Hepatocyte (in vitro differentiated cells): ENCODE results near the gene TECPR1. TPM values are rescaled to one million over a fixed set of nuclear protein-coding genes. Genes with fewer than 3 reads are reported as not detected.

ENCODE experiments used
- DNase-seq: peaks from one replicate; pipeline ENCODE4 v3.0.0-alpha.2; 2016; ENCODE audit warnings: low spot score
- H2AFZ ChIP-seq: fragments of 200-600 bp; sonication (generic); 2 replicates; pipeline ENCODE4 v1.6.0; 2016; ENCODE audit warnings: antibody characterized with exemption, mild to moderate bottlenecking
- H3K27ac ChIP-seq: fragments of 200-600 bp; sonication (generic); 2 replicates; pipeline ENCODE4 v1.5.1; 2016; ENCODE audit warnings: mild to moderate bottlenecking
- H3K27me3 ChIP-seq: fragments of 200-600 bp; sonication (generic); 2 replicates; pipeline ENCODE4 v1.6.1; 2016
- H3K36me3 ChIP-seq: fragments of 200-600 bp; sonication (generic); replicated peaks from 2 replicates; pipeline ENCODE4 v1.5.1; 2016; ENCODE audit warnings: low read depth; ENCODE audit not compliant: insufficient read depth
- H3K4me1 ChIP-seq: fragments of 200-600 bp; sonication (generic); 2 replicates; pipeline ENCODE4 v1.5.1; 2016; ENCODE audit warnings: mild to moderate bottlenecking, moderate library complexity; ENCODE audit not compliant: insufficient read depth
- H3K4me2 ChIP-seq: fragments of 200-600 bp; sonication (generic); 2 replicates; pipeline ENCODE4 v1.6.0; 2016
- H3K4me3 ChIP-seq: fragments of 200-600 bp; sonication (generic); 2 replicates; pipeline ENCODE4 v1.5.1; 2016; ENCODE audit warnings: mild to moderate bottlenecking
- H3K79me2 ChIP-seq: fragments of 200-600 bp; sonication (generic); 2 replicates; pipeline ENCODE4 v1.6.0; 2017; ENCODE audit warnings: mild to moderate bottlenecking
- H3K9me2 ChIP-seq: fragments of 200-600 bp; sonication (generic); replicated peaks from 2 replicates; pipeline ENCODE4 v1.6.0; 2017; ENCODE audit warnings: mild to moderate bottlenecking; ENCODE audit not compliant: insufficient read depth
- H3K9me3 ChIP-seq: fragments of 200-600 bp; sonication (generic); 2 replicates; pipeline ENCODE4 v1.5.1; 2016; ENCODE audit warnings: low read depth, mild to moderate bottlenecking
- H4K20me1 ChIP-seq: fragments of 200-600 bp; sonication (generic); 2 replicates; pipeline ENCODE4 v1.6.0; 2016; ENCODE audit warnings: mild to moderate bottlenecking; ENCODE audit not compliant: insufficient read depth, poor library complexity, severe bottlenecking
- CTCF ChIP-seq: fragments of 200-600 bp; sonication (generic); IDR thresholded peaks from 2 replicates; pipeline ENCODE4 v1.5.1; 2016; ENCODE audit warnings: antibody characterized with exemption, mild to moderate bottlenecking; ENCODE audit not compliant: poor library complexity
- EZH2 ChIP-seq: fragments of 200-600 bp; sonication (generic); IDR thresholded peaks from 2 replicates; pipeline ENCODE4 v1.6.1; 2016; ENCODE audit warnings: antibody characterized with exemption, mild to moderate bottlenecking, borderline replicate concordance
- EZH2phosphoT487 ChIP-seq: fragments of 200-600 bp; sonication (generic); IDR thresholded peaks from one replicate; pipeline ENCODE4 v1.6.1; 2018; ENCODE audit warnings: antibody characterized with exemption, mild to moderate bottlenecking, low read depth, moderate library complexity; ENCODE audit not compliant: unreplicated experiment, severe bottlenecking
- WGBS: methylation state at CpG from one replicate; pipeline ENCODE4 v1.1.6; 2016; ENCODE audit warnings: low lambda C conversion rate; ENCODE audit errors: missing lambda C conversion rate; 5-methylcytosine and 5-hydroxymethylcytosine counted together
- polyA plus RNA-seq: library from polyadenylated mRNA; unstranded; fragments of >200 nt; fragmentation: Nextera tagmentation; extraction: Ambion mirVana; gene quantifications from 2 replicates; pipeline ENCODE4 v1.2.1, GENCODE V29; 2016
- total RNA-seq: library from RNA; depleted of rRNA; stranded (reverse); fragments of >200 nt; gene quantifications from 2 replicates; pipeline ENCODE4 v1.2.3, GENCODE V29; 2014

Gene TECPR1
- total and polyA plus RNA-seq, 2 experiments from 2014 or later: 9.8 to 10.7 TPM

- Histone ChIP-seq H3K4me2 (no peak overlapping the region), H2AFZ (no peak overlapping the region), H3K36me3 (no peaks in the 10 kb centered on the region), H3K9me3 (no peaks in the 10 kb centered on the region), H4K20me1 (no peaks in the 10 kb centered on the region), H3K79me2 (no peaks in the 10 kb centered on the region), H3K27me3 (no peaks in the 10 kb centered on the region), H3K9me2 (no peaks in the 10 kb centered on the region), H3K27ac (no peak overlapping the region), H3K4me3 (no peak overlapping the region), H3K4me1 (peaks cover 18% of the 10 kb centered on the region)
- no peak for TF ChIP-seq EZH2phosphoT487
- TF ChIP-seq EZH2: no peak
- no peak for TF ChIP-seq CTCF
- WGBS: 97% methylated on average over 24 of the region's 24 CpGs
- DNase-seq: no peak
These were observed 80.6 kb downstream of the TECPR1 start for GRCh38 chr7:98171449-98171848.

- no peaks in the 10 kb centered on the region for H3K9me3 ChIP-seq
- H3K27me3 ChIP-seq: no peaks in the 10 kb centered on the region
- no peak overlapping the region for H3K4me2 ChIP-seq
- no peaks in the 10 kb centered on the region for H3K9me2 ChIP-seq
- no peak overlapping the region for H3K27ac ChIP-seq
- H4K20me1 ChIP-seq: no peaks in the 10 kb centered on the region
- H3K36me3 ChIP-seq: no peaks in the 10 kb centered on the region
- no peaks in the 10 kb centered on the region for H3K79me2 ChIP-seq
- TF ChIP-seq EZH2phosphoT487 (no peak), EZH2 (no peak), CTCF (no peak)
- no peak overlapping the region for H3K4me3 ChIP-seq
- H2AFZ ChIP-seq: no peak overlapping the region
- DNase-seq: no peak
- H3K4me1 ChIP-seq: peaks cover 15% of the 10 kb centered on the region
- 91% methylated on average over 8 of the region's 8 CpGs for WGBS
These were observed 81.1 kb downstream of the TECPR1 start for GRCh38 chr7:98170966-98171365.

GRCh38 chr7:98168904-98169621, 83.0 kb downstream of the TECPR1 start:
- no peaks in the 10 kb centered on the region for H3K36me3 ChIP-seq
- H3K79me2 ChIP-seq: no peaks in the 10 kb centered on the region
- H2AFZ ChIP-seq: no peak overlapping the region
- H3K27me3 ChIP-seq: no peaks in the 10 kb centered on the region
- H3K4me1 ChIP-seq: peaks cover 7% of the 10 kb centered on the region
- no peak for TF ChIP-seq EZH2
- no peak for TF ChIP-seq CTCF
- no peak for TF ChIP-seq EZH2phosphoT487
- no peak overlapping the region for H3K4me3 ChIP-seq
- H3K9me2 ChIP-seq: no peaks in the 10 kb centered on the region
- DNase-seq: no peak
- WGBS: 95% methylated on average over 5 of the region's 5 CpGs
- H4K20me1 ChIP-seq: no peaks in the 10 kb centered on the region
- no peak overlapping the region for H3K4me2 ChIP-seq
- H3K27ac ChIP-seq: no peak overlapping the region
- H3K9me3 ChIP-seq: no peaks in the 10 kb centered on the region
